Measurements from ENCODE around the gene LYSMD3.
A peak's percentile ranks its signal among the peaks of the same experiment; 100 is the strongest.

LYSMD3 gene

GRCh38 chr5:90483206-90483605 is 46.2 kb downstream of the LYSMD3 start:
- intact Hi-C loops (cut with micrococcal nuclease), result no loop called here
- H3K4me3 Mint-ChIP-seq, result no peak overlapping the region
- H3K36me3 Mint-ChIP-seq (ENCODE audit: low read depth), result no peaks in the 10 kb centered on the region
- no peaks in the 10 kb centered on the region for H3K9me3 Mint-ChIP-seq
- no peak overlapping the region for H3K27ac Mint-ChIP-seq
- H3K4me1 Mint-ChIP-seq (ENCODE audit: low read depth), result no peaks in the 10 kb centered on the region
- no peaks in the 10 kb centered on the region for H3K27me3 Mint-ChIP-seq

GRCh38 chr5:90480699-90481098 is 48.7 kb downstream of the LYSMD3 start:
- Mint-ChIP-seq H3K4me3 (no peak overlapping the region), H3K4me1 (ENCODE audit: low read depth) (no peaks in the 10 kb centered on the region), H3K27ac (no peak overlapping the region), H3K27me3 (peaks cover 4% of the 10 kb centered on the region), H3K9me3 (no peaks in the 10 kb centered on the region), H3K36me3 (ENCODE audit: low read depth) (no peaks in the 10 kb centered on the region)
- intact Hi-C loops (cut with micrococcal nuclease), result no loop called here

GRCh38 chr5:90479611-90480385 is 49.6 kb downstream of the LYSMD3 start:
- peaks cover under 1% of the 10 kb centered on the region for H3K36me3 Mint-ChIP-seq (ENCODE audit: low read depth)
- no peak overlapping the region for H3K4me3 Mint-ChIP-seq
- no peaks in the 10 kb centered on the region for H3K9me3 Mint-ChIP-seq
- no peak overlapping the region for H3K27ac Mint-ChIP-seq
- intact Hi-C loops (cut with micrococcal nuclease), result no loop called here
- peaks cover 2% of the 10 kb centered on the region for H3K4me1 Mint-ChIP-seq (ENCODE audit: low read depth)
- H3K27me3 Mint-ChIP-seq, result peaks cover 7% of the 10 kb centered on the region

GRCh38 chr5:90477621-90478215 is 51.7 kb downstream of the LYSMD3 start:
- Mint-ChIP-seq H3K27me3 (peaks cover 9% of the 10 kb centered on the region), H3K9me3 (no peaks in the 10 kb centered on the region), H3K4me1 (ENCODE audit: low read depth) (peaks cover 16% of the 10 kb centered on the region), H3K36me3 (ENCODE audit: low read depth) (peaks cover 16% of the 10 kb centered on the region), H3K4me3 (no peak overlapping the region), H3K27ac (no peak overlapping the region)
- intact Hi-C loops (cut with micrococcal nuclease), result no loop called here

- no peaks in the 10 kb centered on the region for H3K9me3 Mint-ChIP-seq
- intact Hi-C loops (cut with micrococcal nuclease), result no loop called here
Observed at GRCh38 chr5:90477073-90477472, 52.3 kb downstream of the LYSMD3 start.

GRCh38 chr5:90476391-90476790 is 53.0 kb downstream of the LYSMD3 start:
- H3K9me3 Mint-ChIP-seq, result no peaks in the 10 kb centered on the region
- H3K4me3 Mint-ChIP-seq, result no peak overlapping the region
- intact Hi-C loops (cut with micrococcal nuclease), result no loop called here
- H3K36me3 Mint-ChIP-seq (ENCODE audit: low read depth), result peaks cover 16% of the 10 kb centered on the region
- no peak overlapping the region for H3K27ac Mint-ChIP-seq
- H3K27me3 Mint-ChIP-seq, result peaks cover 9% of the 10 kb centered on the region
- peaks cover 16% of the 10 kb centered on the region for H3K4me1 Mint-ChIP-seq (ENCODE audit: low read depth)

More at GRCh38 chr5:90477073-90477472, 52.3 kb downstream of the LYSMD3 start:
- no peak overlapping the region for H3K27ac Mint-ChIP-seq
- peaks cover 16% of the 10 kb centered on the region for H3K4me1 Mint-ChIP-seq (ENCODE audit: low read depth)
- H3K4me3 Mint-ChIP-seq, result no peak overlapping the region
- peaks cover 16% of the 10 kb centered on the region for H3K36me3 Mint-ChIP-seq (ENCODE audit: low read depth)
- H3K27me3 Mint-ChIP-seq, result peaks cover 9% of the 10 kb centered on the region

- intact Hi-C loops (cut with micrococcal nuclease), result no loop called here
- no peak overlapping the region for H3K4me3 Mint-ChIP-seq
- H3K36me3 Mint-ChIP-seq (ENCODE audit: low read depth), result peaks cover 16% of the 10 kb centered on the region
- peaks cover 16% of the 10 kb centered on the region for H3K4me1 Mint-ChIP-seq (ENCODE audit: low read depth)
- H3K27ac Mint-ChIP-seq, result no peak overlapping the region
- H3K27me3 Mint-ChIP-seq, result peaks cover 9% of the 10 kb centered on the region
- no peaks in the 10 kb centered on the region for H3K9me3 Mint-ChIP-seq
Observed at GRCh38 chr5:90475436-90475980, 53.9 kb downstream of the LYSMD3 start.

- Mint-ChIP-seq H3K4me1 (ENCODE audit: low read depth) (peaks cover 16% of the 10 kb centered on the region), H3K27me3 (peaks cover 9% of the 10 kb centered on the region), H3K9me3 (peaks cover 9% of the 10 kb centered on the region), H3K36me3 (ENCODE audit: low read depth) (peaks cover 19% of the 10 kb centered on the region), H3K4me3 (peak within 1 kb of the TSS; percentile 99), H3K27ac (peak within 1 kb of the TSS; percentile 88)
- intact Hi-C loops (cut with micrococcal nuclease), result loop anchor here (1.0 kb wide), 2 partner anchors 55 to 65 kb away; partner anchors contain the start of genes CETN3 and LYSMD3
Observed at GRCh38 chr5:90474235-90475107, 54.9 kb downstream of the LYSMD3 start, which contains the start of the genes MBLAC2 and POLR3G. Gene MBLAC2, minus strand, starts transcription at chr5:90474771. Its CDS starts 479 bp downstream, at chr5:90474292. Gene POLR3G, plus strand, starts transcription at chr5:90474864. Its CDS starts 10,704 bp downstream, at chr5:90485568.

- Mint-ChIP-seq H3K9me3 (peaks cover 18% of the 10 kb centered on the region), H3K4me3 (peak overlapping the region; percentile 99), H3K4me1 (ENCODE audit: low read depth) (peaks cover 16% of the 10 kb centered on the region), H3K27ac (peak overlapping the region; percentile 88), H3K36me3 (ENCODE audit: low read depth) (peaks cover 26% of the 10 kb centered on the region), H3K27me3 (peaks cover 9% of the 10 kb centered on the region)
- intact Hi-C loops (cut with micrococcal nuclease), result loop anchor here (1.0 kb wide), 2 partner anchors 56 to 64 kb away; partner anchors contain the start of genes CETN3 and LYSMD3
Observed at GRCh38 chr5:90473396-90474234, 55.8 kb downstream of the LYSMD3 start.

GRCh38 chr5:90472783-90473395 is 56.5 kb downstream of the LYSMD3 start:
- H3K27ac Mint-ChIP-seq, result peak overlapping the region; percentile 88
- H3K27me3 Mint-ChIP-seq, result peaks cover 9% of the 10 kb centered on the region
- intact Hi-C loops (cut with micrococcal nuclease), result no loop called here
- peak overlapping the region; percentile 99 for H3K4me3 Mint-ChIP-seq
- peaks cover 33% of the 10 kb centered on the region for H3K36me3 Mint-ChIP-seq (ENCODE audit: low read depth)
- peaks cover 16% of the 10 kb centered on the region for H3K4me1 Mint-ChIP-seq (ENCODE audit: low read depth)
- peaks cover 25% of the 10 kb centered on the region for H3K9me3 Mint-ChIP-seq

Data from dendritic cell treated with granulocyte-macrophage colony-stimulating factor and Interleukin-4, amounts not matched to agents 40 ng/mL and 50 ng/mL, for 4 days (primary cell).